DOHH2 (cell line): ENCODE results near the gene MYDGF.

Experiments
- EZH2phosphoT487 ChIP-seq: fragments of 200-600 bp; sonication (generic); IDR thresholded peaks from 2 replicates; pipeline ENCODE4 v1.6.1; 2017; ENCODE audit warnings: borderline replicate concordance, mild to moderate bottlenecking, antibody characterized with exemption, low read length, moderate library complexity, mixed read lengths
- TF ChIP-seq, protein P1 (sequence below): fragments of 200-600 bp; sonication (generic); IDR thresholded peaks from one replicate; pipeline ENCODE4 v1.5.1; 2014; ENCODE audit warnings: antibody characterized with exemption, mild to moderate bottlenecking, low read depth, low read length; ENCODE audit not compliant: poor library complexity, severe bottlenecking

- TF ChIP-seq, protein P1, sequence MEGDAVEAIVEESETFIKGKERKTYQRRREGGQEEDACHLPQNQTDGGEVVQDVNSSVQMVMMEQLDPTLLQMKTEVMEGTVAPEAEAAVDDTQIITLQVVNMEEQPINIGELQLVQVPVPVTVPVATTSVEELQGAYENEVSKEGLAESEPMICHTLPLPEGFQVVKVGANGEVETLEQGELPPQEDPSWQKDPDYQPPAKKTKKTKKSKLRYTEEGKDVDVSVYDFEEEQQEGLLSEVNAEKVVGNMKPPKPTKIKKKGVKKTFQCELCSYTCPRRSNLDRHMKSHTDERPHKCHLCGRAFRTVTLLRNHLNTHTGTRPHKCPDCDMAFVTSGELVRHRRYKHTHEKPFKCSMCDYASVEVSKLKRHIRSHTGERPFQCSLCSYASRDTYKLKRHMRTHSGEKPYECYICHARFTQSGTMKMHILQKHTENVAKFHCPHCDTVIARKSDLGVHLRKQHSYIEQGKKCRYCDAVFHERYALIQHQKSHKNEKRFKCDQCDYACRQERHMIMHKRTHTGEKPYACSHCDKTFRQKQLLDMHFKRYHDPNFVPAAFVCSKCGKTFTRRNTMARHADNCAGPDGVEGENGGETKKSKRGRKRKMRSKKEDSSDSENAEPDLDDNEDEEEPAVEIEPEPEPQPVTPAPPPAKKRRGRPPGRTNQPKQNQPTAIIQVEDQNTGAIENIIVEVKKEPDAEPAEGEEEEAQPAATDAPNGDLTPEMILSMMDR = no peak
- TF ChIP-seq EZH2phosphoT487 = no peak
These were observed 31.8 kb downstream of the MYDGF start for GRCh38 chr19:4638317-4638716.
